GM21717 (cell line): ENCODE results near the gene ZNF576.
"Not testable (repeated sequence)": the region's sequence is repeated elsewhere in the genome, so short reads cannot be mapped to it uniquely, and the experiment has no call there.

Source experiments
- ATAC-seq: cut with Tn5 transposase; IDR thresholded peaks from one replicate; pipeline ENCODE4 v1.9.1; 2021; ENCODE audit warnings: mild to moderate bottlenecking, moderate library complexity; ENCODE audit not compliant: unreplicated experiment

The ZNF576 gene

GRCh38 chr19:43644181-43644580 lies 47.8 kb downstream of the ZNF576 start:
- no peak for ATAC-seq

- ATAC-seq = no peak
These were observed 52.2 kb downstream of the ZNF576 start for GRCh38 chr19:43648633-43649032.

GRCh38 chr19:43649514-43649913 lies 53.1 kb downstream of the ZNF576 start:
- no peak for ATAC-seq

- ATAC-seq = not testable (repeated sequence)
These were observed 53.9 kb downstream of the ZNF576 start for GRCh38 chr19:43650276-43650675.
